SK-N-SH (cell line): ENCODE measurements around the gene SH3BGRL2. TPM values are rescaled to one million over a fixed set of nuclear protein-coding genes. Genes with fewer than 3 reads are reported as not detected.

Experiments
- CTCF ChIA-PET: fragments of 300-600, 350-600 bp; formaldehyde crosslinking; extraction: SDS; loops from one replicate; lab custom pipeline; 2021; lab: Yijun Ruan, JAX
- POLR2A ChIA-PET: fragments of 350-600 bp; sonication (Branson Sonifier 250); formaldehyde crosslinking; extraction: SDS; loops from one replicate; lab custom pipeline; 2020; ENCODE audit warnings: antibody characterized with exemption, inconsistent platforms; lab: Yijun Ruan, JAX
- DNase-seq: peaks from one replicate; pipeline ENCODE4 v3.0.0; 2012
- H2AFZ ChIP-seq: fragments of 200-600 bp; sonication (generic); 2 replicates; pipeline ENCODE4 v1.8.1; 2016; ENCODE audit warnings: antibody characterized with exemption, mild to moderate bottlenecking, low read depth
- H3F3A ChIP-seq: fragments of 200-600 bp; sonication (generic); replicated peaks from 2 replicates; pipeline ENCODE3; 2016; ENCODE audit warnings: antibody characterized with exemption, mild to moderate bottlenecking; ENCODE audit not compliant: insufficient read depth
- H3K27ac ChIP-seq, 2 experiments: fragments of 200-500 bp in 1 of 2; fragments of 200-600 bp in 1 of 2; sonication (Bioruptor generic) in 1 of 2; sonication (generic), shearing (Covaris generic) in 1 of 2; 2 replicates each; pipeline versions ENCODE4 v1.5.1 to v1.6.1; 2014 to 2016; ENCODE audit warnings: low read depth in 2 of 2, inconsistent platforms in 1 of 2, low read length in 1 of 2, mild to moderate bottlenecking in 1 of 2, mixed read lengths in 1 of 2
- H3K27me3 ChIP-seq: fragments of 200-600 bp; sonication (generic), shearing (Covaris generic); 2 replicates; pipeline ENCODE4 v1.6.1; 2016; ENCODE audit warnings: mixed run types; ENCODE audit not compliant: insufficient read depth
- H3K36me3 ChIP-seq, 2 experiments: fragments of 200-500 bp in 1 of 2; fragments of 200-600 bp in 1 of 2; sonication (Bioruptor generic) in 1 of 2; sonication (generic) in 1 of 2; replicated peaks in 1 of 2; 2 replicates each; pipeline versions ENCODE3 to v1.5.1; 2014 to 2016; ENCODE audit warnings: low read length in 1 of 2, mild to moderate bottlenecking in 1 of 2; ENCODE audit not compliant: insufficient read depth in 2 of 2, control insufficient read depth in 1 of 2
- H3K4me1 ChIP-seq, 2 experiments: fragments of 200-500 bp in 1 of 2; fragments of 200-600 bp in 1 of 2; sonication (Bioruptor generic) in 1 of 2; sonication (generic), shearing (Covaris generic) in 1 of 2; 2 replicates each; pipeline versions ENCODE4 v1.5.1 to v1.6.1; 2014 to 2016; ENCODE audit warnings: low read depth in 1 of 2, low read length in 1 of 2, mixed run types in 1 of 2; ENCODE audit not compliant: insufficient read depth in 2 of 2, control insufficient read depth in 1 of 2
- H3K4me2 ChIP-seq: fragments of 200-600 bp; sonication (generic), shearing (Covaris generic); 2 replicates; pipeline ENCODE4 v1.6.1; 2017; ENCODE audit warnings: mixed run types
- H3K4me3 ChIP-seq, 2 experiments: fragments of 200-500 bp in 1 of 2; fragments of 200-600 bp in 1 of 2; sonication (Bioruptor generic) in 1 of 2; sonication (generic), shearing (Covaris generic) in 1 of 2; 2 replicates each; pipeline versions ENCODE4 v1.5.1 to v1.8.1; 2014 to 2016; ENCODE audit warnings: low read depth in 2 of 2, inconsistent platforms in 1 of 2, low read length in 1 of 2, mild to moderate bottlenecking in 1 of 2, mixed read lengths in 1 of 2, moderate library complexity in 1 of 2
- H3K79me2 ChIP-seq: fragments of 200-600 bp; sonication (generic); 2 replicates; pipeline ENCODE4 v1.8.1; 2017; ENCODE audit warnings: mild to moderate bottlenecking; ENCODE audit not compliant: insufficient read depth
- H3K9ac ChIP-seq: fragments of 200-600 bp; sonication (generic); 2 replicates; pipeline ENCODE4 v1.6.1; 2017; ENCODE audit warnings: mixed run types
- H3K9me2 ChIP-seq: fragments of 200-600 bp; sonication (generic); 2 replicates; pipeline ENCODE4 v1.6.1; 2017; ENCODE audit warnings: mixed run types
- H3K9me3 ChIP-seq: fragments of 200-600 bp; sonication (generic); 2 replicates; pipeline ENCODE4 v1.6.1; 2017; ENCODE audit warnings: mixed run types, mild to moderate bottlenecking, moderate library complexity
- H4K20me1 ChIP-seq: fragments of 200-600 bp; sonication (generic); 2 replicates; pipeline ENCODE4 v1.6.1; 2017; ENCODE audit warnings: mild to moderate bottlenecking, mixed run types; ENCODE audit not compliant: insufficient read depth
- CHD2 ChIP-seq: fragments of 150-350 bp; IDR thresholded peaks from 2 replicates; pipeline ENCODE4 v1.6.1; 2018; ENCODE audit warnings: low read length; ENCODE audit not compliant: partially characterized antibody
- ELF1 ChIP-seq: IDR thresholded peaks from 2 replicates; pipeline ENCODE4 v1.4.0; 2012
- EP300 ChIP-seq, 2 experiments: IDR thresholded peaks; 2 replicates each; pipeline versions ENCODE4 v1.4.0 to v1.6.1; 2012; ENCODE audit warnings: borderline replicate concordance in 1 of 2, low read depth in 1 of 2, low read length in 1 of 2
- FOXM1 ChIP-seq: IDR thresholded peaks from 2 replicates; pipeline ENCODE4 v1.4.0; 2012; ENCODE audit warnings: low read depth, mild to moderate bottlenecking
- GATA2 ChIP-seq: sonication (generic); formaldehyde crosslinking; IDR thresholded peaks from 2 replicates; pipeline ENCODE4 v1.5.0; 2020; ENCODE audit warnings: mild to moderate bottlenecking, missing genetic modification reagents
- IRF3 ChIP-seq: fragments of 150-350 bp; IDR thresholded peaks from 2 replicates; pipeline ENCODE4 v1.6.1; 2016; ENCODE audit warnings: mild to moderate bottlenecking, low read depth, low read length
- JUND ChIP-seq: IDR thresholded peaks from 2 replicates; pipeline ENCODE4 v1.4.0; 2012
- MAX ChIP-seq: IDR thresholded peaks from 2 replicates; pipeline ENCODE4 v1.4.0; 2012; ENCODE audit warnings: low read depth
- MXI1 ChIP-seq: IDR thresholded peaks from 2 replicates; pipeline ENCODE4 v1.6.1; 2012; ENCODE audit warnings: mild to moderate bottlenecking, low read depth, low read length, improper control_type of control experiment
- NFIC ChIP-seq: IDR thresholded peaks from 2 replicates; pipeline ENCODE4 v1.4.0; 2012; ENCODE audit warnings: borderline replicate concordance
- NRF1 ChIP-seq: IDR thresholded peaks from 2 replicates; pipeline ENCODE4 v1.6.1; 2012; ENCODE audit warnings: low read depth, mild to moderate bottlenecking, low read length
- RAD21 ChIP-seq: IDR thresholded peaks from 2 replicates; pipeline ENCODE4 v1.6.1; 2012; ENCODE audit warnings: mild to moderate bottlenecking, low read length
- RCOR1 ChIP-seq: fragments of 150-350 bp; IDR thresholded peaks from 2 replicates; pipeline ENCODE4 v1.6.1; 2017; ENCODE audit warnings: antibody characterized with exemption, low read length
- RFX5 ChIP-seq: IDR thresholded peaks from 2 replicates; pipeline ENCODE4 v1.6.1; 2012; ENCODE audit warnings: mild to moderate bottlenecking, improper control_type of control experiment, low read length
- RXRA ChIP-seq: IDR thresholded peaks from 2 replicates; pipeline ENCODE4 v1.4.0; 2012; ENCODE audit warnings: low read depth, mild to moderate bottlenecking, borderline replicate concordance
- SIN3A ChIP-seq: IDR thresholded peaks from 2 replicates; pipeline ENCODE4 v1.6.1; 2012; ENCODE audit warnings: low read depth, mild to moderate bottlenecking, low read length, moderate library complexity, borderline replicate concordance
- SMC3 ChIP-seq: IDR thresholded peaks from 2 replicates; pipeline ENCODE4 v1.6.1; 2012; ENCODE audit warnings: low read depth, low read length, improper control_type of control experiment
- TAF1 ChIP-seq: IDR thresholded peaks from 2 replicates; pipeline ENCODE4 v1.6.1; 2012; ENCODE audit warnings: low read depth, mild to moderate bottlenecking, low read length, moderate library complexity, borderline replicate concordance
- TCF12 ChIP-seq: IDR thresholded peaks from 2 replicates; pipeline ENCODE4 v1.4.0; 2012
- TEAD4 ChIP-seq: IDR thresholded peaks from 2 replicates; pipeline ENCODE4 v1.4.0; 2012; ENCODE audit warnings: mild to moderate bottlenecking, borderline replicate concordance; ENCODE audit not compliant: insufficient read depth
- USF2 ChIP-seq: fragments of 150-350 bp; IDR thresholded peaks from 2 replicates; pipeline ENCODE4 v1.6.1; 2017; ENCODE audit warnings: antibody characterized with exemption, low read length, low read depth, borderline replicate concordance
- YY1 ChIP-seq: IDR thresholded peaks from 2 replicates; pipeline ENCODE4 v1.4.0; 2012; ENCODE audit warnings: low read depth, mild to moderate bottlenecking
- WGBS: methylation state at CpG from one replicate; pipeline ENCODE4 v1.1.6; 2017; ENCODE audit warnings: low lambda C conversion rate; 5-methylcytosine and 5-hydroxymethylcytosine counted together
- polyA plus RNA-seq, 3 experiments: library from polyadenylated mRNA; depleted of rRNA; stranded (reverse); fragments of >200 nt; gene quantifications; 2 replicates each; pipeline ENCODE4 v1.2.3, GENCODE V29; 2012

SH3BGRL2 gene
- polyA plus RNA-seq, 1 of the 3 experiments (the other 2 are of a cell fraction): 1.4 TPM

- no peak overlapping the region for H2AFZ ChIP-seq
- WGBS: 86% methylated on average over 4 of the region's 4 CpGs
Measured at GRCh38 chr6:79605968-79606764, 25.0 kb upstream of the SH3BGRL2 start.

GRCh38 chr6:79607000-79607399 is 24.1 kb upstream of the SH3BGRL2 start:
- Histone ChIP-seq H3K9me3 (no peaks in the 10 kb centered on the region), H3K79me2 (no peaks in the 10 kb centered on the region), H3K9ac (no peak overlapping the region), H4K20me1 (no peaks in the 10 kb centered on the region), H3K4me1 (peaks cover 0 to 28% of the 10 kb centered on the region in 2 experiments; a peak in 2 of 4 replicates), H3K27ac (no peak overlapping the region), H3K27me3 (no peaks in the 10 kb centered on the region), H3K9me2 (no peaks in the 10 kb centered on the region), H3K4me3 (no peak overlapping the region), H3F3A (no peaks in the 10 kb centered on the region), H3K36me3 (no peaks in the 10 kb centered on the region), H3K4me2 (no peak overlapping the region), H2AFZ (no peak overlapping the region)
- CTCF ChIA-PET: no interaction called here
- POLR2A ChIA-PET: no interaction called here
- no peak for DNase-seq
- WGBS: 68% methylated on average over 3 of the region's 3 CpGs
- no peak for TF ChIP-seq RCOR1
- TF ChIP-seq USF2: no peak
- TF ChIP-seq MXI1: no peak
- no peak for TF ChIP-seq RFX5
- TF ChIP-seq TAF1: no peak
- no peak for TF ChIP-seq NFIC
- TF ChIP-seq NRF1: no peak
- TF ChIP-seq FOXM1: no peak
- no peak for TF ChIP-seq GATA2 (CRISPR knock-in tag)
- no peak for TF ChIP-seq IRF3
- TF ChIP-seq EP300 (IDR thresholded peaks at IDR 0.05; ENCODE audit: borderline replicate concordance in 1 of 2, low read depth in 1 of 2, low read length in 1 of 2): no peak
- TF ChIP-seq CHD2: no peak
- TF ChIP-seq MAX: no peak
- no peak for TF ChIP-seq TCF12
- no peak for TF ChIP-seq RXRA
- no peak for TF ChIP-seq RAD21
- no peak for TF ChIP-seq JUND
- no peak for TF ChIP-seq TEAD4
- TF ChIP-seq YY1: no peak

More at GRCh38 chr6:79605968-79606764, 25.0 kb upstream of the SH3BGRL2 start:
- Histone ChIP-seq H3K4me3 (no peak overlapping the region), H3K9me3 (no peaks in the 10 kb centered on the region), H3K9ac (no peak overlapping the region), H3F3A (no peaks in the 10 kb centered on the region), H3K4me2 (no peak overlapping the region), H3K79me2 (no peaks in the 10 kb centered on the region), H3K9me2 (no peaks in the 10 kb centered on the region), H3K27me3 (no peaks in the 10 kb centered on the region), H3K4me1 (peaks cover 0 to 23% of the 10 kb centered on the region in 2 experiments; a peak in 2 of 4 replicates), H3K27ac (no peak overlapping the region)
- ChIA-PET CTCF (no interaction called here), POLR2A (no interaction called here)
- no peak for DNase-seq
- TF ChIP-seq ELF1: no peak
- TF ChIP-seq CHD2: no peak
- TF ChIP-seq MXI1: no peak
- TF ChIP-seq TCF12: no peak
- no peak for TF ChIP-seq SIN3A
- TF ChIP-seq SMC3: no peak
- no peak for TF ChIP-seq GATA2 (CRISPR knock-in tag)
- TF ChIP-seq, all 33 proteins: peak for 0
- Histone ChIP-seq H4K20me1 (no peaks in the 10 kb centered on the region), H3K36me3 (no peaks in the 10 kb centered on the region)
